MM.1S (cell line): ENCODE results near the gene ATP2B1.

Experiments
- CTCF ChIP-seq: fragments of 300-600 bp; sonication (generic); IDR thresholded peaks from 2 replicates; pipeline ENCODE4 v1.5.1; 2016; ENCODE audit warnings: antibody characterized with exemption, low read length, mixed read lengths
- EZH2 ChIP-seq: fragments of 300-600 bp; sonication (generic); optimal IDR thresholded peaks from 2 replicates; pipeline ENCODE3; 2017; ENCODE audit warnings: low read depth, mild to moderate bottlenecking, antibody characterized with exemption, low read length, mixed read lengths

- no peak for TF ChIP-seq EZH2
- no peak for TF ChIP-seq CTCF
Observed at GRCh38 chr12:89648211-89648930, 60.3 kb downstream of the ATP2B1 start.
